ENCODE data around the gene SCN5A.

Gene SCN5A

DNA sequence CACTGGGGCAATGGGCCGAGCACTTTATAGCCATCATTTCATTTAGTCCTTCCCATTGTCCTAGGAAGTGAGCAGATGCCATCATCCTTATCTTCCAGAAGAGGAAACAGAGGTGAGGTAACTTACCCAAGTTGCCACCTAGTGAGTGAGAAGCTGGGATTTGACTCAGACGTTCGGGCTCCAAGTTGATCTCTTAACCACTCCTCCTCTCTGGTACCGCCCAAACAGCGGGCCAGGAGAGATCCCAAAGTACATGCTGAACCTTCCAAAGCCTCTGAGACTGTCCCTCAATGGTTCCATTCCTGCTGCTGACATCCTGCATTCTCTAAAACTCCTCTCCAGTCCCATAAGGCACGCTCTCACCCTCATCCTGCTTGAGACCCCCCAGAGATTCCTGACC, 97.1 kb downstream of the SCN5A start:
- no peak overlapping the region for H3K27ac ChIP-seq
- TF ChIP-seq, protein P1, sequence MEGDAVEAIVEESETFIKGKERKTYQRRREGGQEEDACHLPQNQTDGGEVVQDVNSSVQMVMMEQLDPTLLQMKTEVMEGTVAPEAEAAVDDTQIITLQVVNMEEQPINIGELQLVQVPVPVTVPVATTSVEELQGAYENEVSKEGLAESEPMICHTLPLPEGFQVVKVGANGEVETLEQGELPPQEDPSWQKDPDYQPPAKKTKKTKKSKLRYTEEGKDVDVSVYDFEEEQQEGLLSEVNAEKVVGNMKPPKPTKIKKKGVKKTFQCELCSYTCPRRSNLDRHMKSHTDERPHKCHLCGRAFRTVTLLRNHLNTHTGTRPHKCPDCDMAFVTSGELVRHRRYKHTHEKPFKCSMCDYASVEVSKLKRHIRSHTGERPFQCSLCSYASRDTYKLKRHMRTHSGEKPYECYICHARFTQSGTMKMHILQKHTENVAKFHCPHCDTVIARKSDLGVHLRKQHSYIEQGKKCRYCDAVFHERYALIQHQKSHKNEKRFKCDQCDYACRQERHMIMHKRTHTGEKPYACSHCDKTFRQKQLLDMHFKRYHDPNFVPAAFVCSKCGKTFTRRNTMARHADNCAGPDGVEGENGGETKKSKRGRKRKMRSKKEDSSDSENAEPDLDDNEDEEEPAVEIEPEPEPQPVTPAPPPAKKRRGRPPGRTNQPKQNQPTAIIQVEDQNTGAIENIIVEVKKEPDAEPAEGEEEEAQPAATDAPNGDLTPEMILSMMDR (conservative IDR thresholded peaks at IDR 0.05), result no peak

- TF ChIP-seq, protein P1 (conservative IDR thresholded peaks at IDR 0.05), result no peak
Measured at GRCh38 chr3:38551026-38551832, 98.3 kb downstream of the SCN5A start.

DNA sequence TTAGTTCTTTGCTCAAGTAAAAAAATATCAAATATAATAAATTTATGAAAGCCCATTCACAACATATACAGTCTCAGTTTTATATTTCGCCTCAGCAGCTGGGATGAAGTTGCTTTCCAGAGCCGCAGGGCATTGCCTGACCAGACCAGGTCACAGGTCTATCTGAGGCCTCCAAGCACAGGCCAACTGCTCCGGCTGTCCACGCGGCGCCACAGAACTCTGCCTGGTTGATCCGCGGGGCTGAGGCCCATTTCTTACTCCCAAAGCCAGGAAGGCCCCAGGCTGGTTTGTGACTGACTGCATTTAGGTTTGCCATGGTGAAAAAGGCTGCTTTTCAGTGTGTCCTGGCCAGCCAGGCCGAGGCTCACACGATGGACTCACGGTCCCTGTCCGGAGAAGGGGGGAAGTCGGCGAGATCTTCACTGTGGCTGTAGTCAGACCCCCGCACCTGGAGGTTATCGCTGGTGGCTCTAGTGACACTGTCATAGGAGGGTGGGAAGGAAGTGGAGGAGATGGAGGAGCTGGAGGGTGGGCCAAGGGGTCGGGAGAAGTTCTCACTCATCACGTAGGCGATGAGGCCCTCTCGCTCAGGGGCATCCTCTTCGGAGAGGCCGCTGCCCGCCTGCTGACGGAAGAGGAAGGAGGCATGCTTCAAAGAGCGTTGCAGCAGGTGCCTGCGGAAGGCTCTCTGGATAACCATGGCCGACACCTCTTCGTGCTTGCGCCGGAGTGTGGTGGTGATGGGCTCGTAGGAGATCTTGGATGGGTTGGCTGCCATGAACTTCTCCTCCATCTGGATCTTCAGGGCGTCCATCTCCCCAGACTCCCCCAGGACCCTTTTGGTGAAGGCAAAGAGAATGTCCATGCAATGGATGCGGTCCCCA, 99.3 kb downstream of the SCN5A start:
- TF ChIP-seq, protein P1 (conservative IDR thresholded peaks at IDR 0.05), result no peak

More at GRCh38 chr3:38551026-38551832, 98.3 kb downstream of the SCN5A start:
- no peak overlapping the region for H3K27ac ChIP-seq

GRCh38 chr3:38549486-38549885, 100.0 kb downstream of the SCN5A start:
- H3K27ac ChIP-seq, result no peak overlapping the region
- TF ChIP-seq, protein P1 (conservative IDR thresholded peaks at IDR 0.05), result no peak

More for the DNA sequence above, 99.3 kb downstream of the SCN5A start:
- H3K27ac ChIP-seq, result no peak overlapping the region

DNA sequence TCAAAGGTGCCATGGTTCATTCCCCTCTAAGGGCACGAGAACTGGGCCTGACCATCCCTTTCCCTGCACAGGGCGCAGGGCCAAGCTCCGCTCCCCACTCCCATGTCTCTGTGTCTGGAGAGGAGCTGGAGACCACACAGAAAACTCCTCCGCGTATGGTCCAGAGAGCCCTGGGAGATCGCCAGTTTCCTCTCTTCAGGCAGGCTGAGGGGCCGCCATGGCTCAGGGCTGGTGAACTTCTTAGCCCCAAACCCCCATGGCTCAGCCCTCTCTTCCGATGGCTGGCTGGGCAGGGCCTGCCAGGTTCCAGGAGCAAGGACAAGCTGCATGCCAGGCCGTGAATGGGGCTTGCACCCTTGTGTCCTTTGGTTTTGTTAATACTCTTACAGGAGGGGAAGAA, 100.4 kb downstream of the SCN5A start:
- TF ChIP-seq, protein P1 (conservative IDR thresholded peaks at IDR 0.05), result no peak
- no peak overlapping the region for H3K27ac ChIP-seq

GRCh38 chr3:38548154-38548931, 101.1 kb downstream of the SCN5A start:
- H3K27ac ChIP-seq, result no peak overlapping the region
- TF ChIP-seq, protein P1 (conservative IDR thresholded peaks at IDR 0.05), result no peak

Measured in VCaP (cell line).